Nephron progenitor cell (in vitro differentiated cells): ENCODE data around the gene ADNP.
"Not testable (repeated sequence)": the region's sequence is repeated elsewhere in the genome, so short reads cannot be mapped to it uniquely, and the experiment has no call there.

ENCODE experiments used
- DNase-seq: peaks from one replicate; pipeline ENCODE4 v3.0.0; 2021
- H3K27ac Mint-ChIP-seq: 2 replicates; pipeline ENCODE4 v1.8.0; 2021; ENCODE audit warnings: mild to moderate bottlenecking, moderate library complexity, mixed read lengths
- H3K27me3 Mint-ChIP-seq: 2 replicates; pipeline ENCODE4 v1.8.0; 2021; ENCODE audit warnings: mild to moderate bottlenecking, low read depth, mixed read lengths; ENCODE audit not compliant: poor library complexity
- H3K36me3 Mint-ChIP-seq: 2 replicates; pipeline ENCODE4 v1.8.0; 2021; ENCODE audit warnings: low read depth, mixed read lengths
- H3K4me1 Mint-ChIP-seq: 2 replicates; pipeline ENCODE4 v1.8.0; 2021; ENCODE audit warnings: mixed read lengths
- H3K4me3 Mint-ChIP-seq: 2 replicates; pipeline ENCODE4 v1.8.0; 2021; ENCODE audit warnings: mild to moderate bottlenecking, moderate library complexity, mixed read lengths
- H3K9me3 Mint-ChIP-seq: 2 replicates; pipeline ENCODE4 v1.8.0; 2021; ENCODE audit warnings: mild to moderate bottlenecking, moderate library complexity, mixed read lengths
- TF ChIP-seq, protein P1 (sequence below): fragments of 200-600 bp; sonication (generic); IDR thresholded peaks from 2 replicates; pipeline ENCODE4 v1.5.0; 2021; ENCODE audit warnings: antibody characterized with exemption

ADNP gene

GRCh38 chr20:50931306-50932015 lies at the start of gene ADNP:
Gene ADNP (minus strand): TSS chr20:50931437. CDS start chr20:50903996, 27,441 bp downstream.
- H3K36me3 Mint-ChIP-seq = peaks cover 68% of the 10 kb centered on the region
- peak within 1 kb of the TSS; percentile 99 for H3K27ac Mint-ChIP-seq

DNA sequence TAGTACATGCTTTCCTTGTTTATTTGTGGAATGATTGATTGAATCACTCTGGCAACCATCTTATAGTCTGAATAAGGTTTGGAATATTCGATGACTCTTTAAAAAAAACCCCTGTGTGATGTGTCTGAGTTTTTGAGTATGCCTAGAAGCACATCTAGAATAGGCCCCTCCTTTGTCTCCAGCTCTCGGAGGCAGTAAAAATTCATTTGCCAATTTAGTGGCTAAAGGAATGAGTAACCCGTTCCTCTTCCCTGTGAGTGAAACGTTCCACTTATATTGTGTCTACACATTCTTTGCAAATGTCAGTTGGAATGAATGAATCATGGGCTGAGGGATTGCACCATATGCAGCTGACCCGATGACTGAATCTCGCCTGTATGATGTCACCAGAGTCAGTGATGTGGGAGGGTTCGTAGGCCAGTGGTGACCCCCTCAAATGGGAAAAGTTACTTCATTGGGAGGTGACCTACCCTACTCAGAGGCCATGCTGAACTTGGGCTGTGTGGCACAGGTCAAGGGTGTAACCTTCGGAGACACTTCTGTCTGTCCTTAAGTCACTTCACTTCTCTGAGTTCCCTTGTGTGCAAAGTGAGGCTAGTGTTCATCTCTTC lies 48.9 kb upstream of the ADNP start:
- Mint-ChIP-seq H3K4me1 (peaks cover 42% of the 10 kb centered on the region), H3K27ac (no peak overlapping the region), H3K9me3 (peaks cover 5% of the 10 kb centered on the region), H3K36me3 (no peaks in the 10 kb centered on the region), H3K4me3 (no peak overlapping the region), H3K27me3 (peaks cover 33% of the 10 kb centered on the region)
- TF ChIP-seq, protein P1, sequence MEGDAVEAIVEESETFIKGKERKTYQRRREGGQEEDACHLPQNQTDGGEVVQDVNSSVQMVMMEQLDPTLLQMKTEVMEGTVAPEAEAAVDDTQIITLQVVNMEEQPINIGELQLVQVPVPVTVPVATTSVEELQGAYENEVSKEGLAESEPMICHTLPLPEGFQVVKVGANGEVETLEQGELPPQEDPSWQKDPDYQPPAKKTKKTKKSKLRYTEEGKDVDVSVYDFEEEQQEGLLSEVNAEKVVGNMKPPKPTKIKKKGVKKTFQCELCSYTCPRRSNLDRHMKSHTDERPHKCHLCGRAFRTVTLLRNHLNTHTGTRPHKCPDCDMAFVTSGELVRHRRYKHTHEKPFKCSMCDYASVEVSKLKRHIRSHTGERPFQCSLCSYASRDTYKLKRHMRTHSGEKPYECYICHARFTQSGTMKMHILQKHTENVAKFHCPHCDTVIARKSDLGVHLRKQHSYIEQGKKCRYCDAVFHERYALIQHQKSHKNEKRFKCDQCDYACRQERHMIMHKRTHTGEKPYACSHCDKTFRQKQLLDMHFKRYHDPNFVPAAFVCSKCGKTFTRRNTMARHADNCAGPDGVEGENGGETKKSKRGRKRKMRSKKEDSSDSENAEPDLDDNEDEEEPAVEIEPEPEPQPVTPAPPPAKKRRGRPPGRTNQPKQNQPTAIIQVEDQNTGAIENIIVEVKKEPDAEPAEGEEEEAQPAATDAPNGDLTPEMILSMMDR = no peak
- no peak for DNase-seq

More at GRCh38 chr20:50931306-50932015, at the start of gene ADNP:
- H3K4me1 Mint-ChIP-seq = peaks cover 33% of the 10 kb centered on the region
- H3K27me3 Mint-ChIP-seq = peaks cover 3% of the 10 kb centered on the region
- peak within 1 kb of the TSS; percentile 94 for H3K4me3 Mint-ChIP-seq
- DNase-seq = peak; percentile 87
- H3K9me3 Mint-ChIP-seq = no peaks in the 10 kb centered on the region
- TF ChIP-seq, protein P1 = peak; percentile 54

- peak overlapping the region; percentile 88 for H3K27ac Mint-ChIP-seq
- H3K9me3 Mint-ChIP-seq = peaks cover 10% of the 10 kb centered on the region
- H3K27me3 Mint-ChIP-seq = peaks cover 34% of the 10 kb centered on the region
- peaks cover 42% of the 10 kb centered on the region for H3K4me1 Mint-ChIP-seq
- peak overlapping the region; percentile 9 for H3K4me3 Mint-ChIP-seq
- DNase-seq, H3K36me3 Mint-ChIP-seq: not testable (repeated sequence)
Measured at GRCh38 chr20:50978533-50978932, 47.3 kb upstream of the ADNP start.

DNA sequence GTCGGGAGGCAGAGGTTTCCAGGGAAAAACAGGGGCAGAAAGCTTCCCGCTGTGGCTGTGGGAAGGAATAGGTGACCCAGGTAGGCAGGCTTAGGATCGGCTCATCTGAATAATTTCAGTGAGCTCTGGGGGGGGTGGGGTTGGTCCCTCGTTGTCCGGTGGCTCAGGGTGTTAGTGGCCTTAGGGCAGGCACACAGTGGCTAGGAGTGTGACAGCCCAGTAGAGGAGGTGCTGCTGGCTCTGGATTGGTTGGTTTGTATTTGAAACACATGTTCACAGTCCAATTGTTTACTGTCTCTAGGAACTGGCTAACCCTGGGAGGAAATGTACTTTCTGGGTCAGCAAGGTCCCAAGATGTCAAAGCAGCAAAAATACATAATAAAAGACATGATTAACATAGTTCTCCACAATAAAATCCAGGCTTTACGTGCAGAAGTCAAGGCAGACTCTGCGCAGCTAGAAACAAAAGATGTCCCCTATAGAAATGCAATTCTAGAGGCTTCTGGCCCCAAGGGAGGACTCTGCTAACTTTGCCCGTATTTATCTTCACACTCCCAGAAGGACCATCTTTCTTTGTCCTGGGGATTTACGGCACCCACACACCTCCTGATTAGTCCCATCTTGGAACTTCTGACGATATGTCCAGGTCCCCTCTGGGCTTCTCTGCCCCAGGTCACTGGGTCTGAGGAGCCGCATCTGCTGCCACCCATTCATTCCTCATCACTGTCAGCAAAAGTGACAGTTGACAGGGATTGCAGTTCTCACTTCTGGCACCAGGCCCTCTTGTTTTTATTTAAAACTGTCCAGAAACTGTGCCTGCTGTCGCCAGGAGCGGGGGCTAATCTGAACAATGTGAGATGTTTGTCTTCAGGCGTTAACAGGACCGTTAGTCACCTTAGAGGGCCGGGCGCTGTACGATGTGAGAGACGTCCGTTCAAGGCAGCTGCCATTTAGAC lies 46.1 kb upstream of the ADNP start:
- peaks cover 42% of the 10 kb centered on the region for H3K4me1 Mint-ChIP-seq
- peaks cover 39% of the 10 kb centered on the region for H3K27me3 Mint-ChIP-seq
- peaks cover 10% of the 10 kb centered on the region for H3K9me3 Mint-ChIP-seq

GRCh38 chr20:50975701-50976330 lies 44.6 kb upstream of the ADNP start:
- DNase-seq = no peak
- Mint-ChIP-seq H3K9me3 (peaks cover 10% of the 10 kb centered on the region), H3K4me1 (peaks cover 42% of the 10 kb centered on the region), H3K36me3 (no peaks in the 10 kb centered on the region), H3K27me3 (peaks cover 48% of the 10 kb centered on the region), H3K27ac (no peak overlapping the region), H3K4me3 (no peak overlapping the region)
- TF ChIP-seq, protein P1 = no peak

More for the DNA sequence above, 46.1 kb upstream of the ADNP start:
- Mint-ChIP-seq H3K36me3 (no peaks in the 10 kb centered on the region), H3K4me3 (peak overlapping the region; percentile 44), H3K27ac (no peak overlapping the region)
- no peak for DNase-seq
- TF ChIP-seq, protein P1 = no peak
